ENCODE data around the gene LIMCH1.

LIMCH1 gene

GRCh38 chr4:41571422-41571821 is 33.5 kb downstream of the LIMCH1 start:
- no peak for DNase-seq

- DNase-seq, result no peak
Measured at GRCh38 chr4:41572516-41572915, 34.6 kb downstream of the LIMCH1 start.

GRCh38 chr4:41572956-41573355 is 35.0 kb downstream of the LIMCH1 start:
- DNase-seq, result no peak

DNA sequence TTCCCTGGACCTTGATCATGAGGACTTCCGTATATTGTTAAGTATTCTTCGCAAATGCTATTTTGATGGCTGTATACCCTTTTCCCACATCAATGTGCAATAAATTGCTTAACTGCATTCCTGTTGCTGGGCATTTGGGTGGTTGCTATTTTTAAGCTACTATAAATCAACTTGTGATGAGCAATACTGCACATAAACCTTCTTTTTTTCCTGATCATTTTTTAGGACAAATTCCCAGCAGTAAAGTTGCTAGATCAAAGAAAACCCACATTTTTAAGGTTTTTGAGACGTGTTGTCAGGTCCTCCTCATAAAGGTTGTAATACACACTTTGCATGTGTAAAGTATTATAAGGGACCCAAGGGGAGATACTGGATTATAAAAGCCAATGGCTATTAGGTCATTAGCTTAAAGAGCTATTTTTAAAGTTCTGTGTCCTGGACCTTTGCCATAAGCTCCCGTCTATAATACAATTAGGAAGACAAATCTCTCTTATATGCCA is 35.6 kb downstream of the LIMCH1 start:
- no peak for DNase-seq

DNA sequence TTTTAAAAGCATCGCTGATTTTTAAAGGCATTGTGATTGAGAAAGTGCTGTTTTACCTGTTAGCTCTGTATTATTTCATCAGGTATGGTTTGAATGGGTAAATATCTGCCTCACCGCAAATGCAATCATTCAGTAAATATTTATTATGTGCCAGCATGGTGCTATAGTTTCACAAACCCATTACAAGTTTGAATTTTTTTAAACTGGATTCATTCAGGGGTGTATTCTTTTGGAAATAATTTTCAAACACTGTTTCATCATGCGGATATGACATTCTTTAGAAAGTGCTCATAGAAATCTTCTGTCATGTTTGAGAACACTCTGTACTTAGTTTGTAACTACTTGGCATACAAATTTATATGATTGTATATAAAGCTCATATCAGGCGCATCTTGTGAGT is 37.2 kb downstream of the LIMCH1 start:
- no peak for DNase-seq

DNA sequence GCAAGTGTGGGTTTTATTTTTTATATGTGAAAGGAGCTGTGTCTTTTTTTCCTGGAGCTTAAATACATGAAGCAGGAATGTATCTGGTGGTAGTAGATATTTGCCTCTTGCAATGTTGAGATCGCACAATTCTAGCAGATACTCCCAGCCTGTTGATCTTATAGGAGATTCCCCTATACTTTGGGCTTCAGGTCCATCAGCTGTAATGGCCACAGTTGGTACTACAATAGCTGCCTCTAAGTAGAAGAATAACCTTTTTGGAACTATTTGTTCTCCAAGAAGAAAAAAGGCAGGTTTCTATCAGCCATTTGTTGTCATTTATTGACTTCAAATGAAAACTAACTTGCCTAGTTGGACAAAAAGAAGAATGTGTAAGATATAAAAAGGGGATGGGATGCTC is 37.7 kb downstream of the LIMCH1 start:
- no peak for DNase-seq

DNA sequence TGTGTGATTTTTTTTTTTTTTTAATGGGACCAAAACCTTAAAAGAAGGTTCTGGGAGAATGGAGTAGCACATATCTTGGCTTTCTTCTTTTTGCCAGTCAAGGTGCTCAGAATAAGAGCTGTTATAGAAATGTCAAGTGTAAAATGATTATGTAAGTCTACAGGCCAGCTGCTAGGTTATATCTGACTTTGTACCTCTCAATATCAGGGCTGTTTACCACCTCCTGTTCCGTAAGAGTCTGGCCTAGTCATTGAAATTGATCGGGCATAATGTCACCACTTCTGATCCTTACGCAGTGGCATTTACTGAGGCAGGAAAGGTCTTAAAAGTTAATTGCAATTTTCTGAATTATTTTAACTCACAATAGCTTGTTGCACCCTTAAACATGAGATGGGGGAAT is 41.1 kb downstream of the LIMCH1 start:
- DNase-seq, result no peak

DNA sequence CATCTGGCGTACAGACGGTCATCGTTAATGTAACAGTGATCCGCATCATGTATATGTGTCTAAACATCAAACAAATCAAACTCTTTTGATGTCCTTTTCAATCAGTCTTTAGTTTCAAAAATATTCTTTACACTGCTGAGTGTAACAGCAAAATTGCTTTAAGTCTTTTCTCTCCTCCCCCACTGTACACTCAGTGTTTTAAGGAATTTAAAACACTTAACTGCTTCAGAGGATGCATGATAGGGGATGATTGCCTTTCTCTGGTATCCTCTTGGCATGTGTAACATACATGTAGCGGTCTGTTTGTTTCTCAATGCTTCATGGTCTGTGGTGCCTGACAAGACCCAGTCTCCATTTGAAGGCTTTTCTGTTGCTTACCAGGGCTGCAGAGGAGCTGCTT is 41.6 kb downstream of the LIMCH1 start:
- no peak for DNase-seq

GRCh38 chr4:41580007-41580406 is 42.0 kb downstream of the LIMCH1 start:
- no peak for DNase-seq

DNA sequence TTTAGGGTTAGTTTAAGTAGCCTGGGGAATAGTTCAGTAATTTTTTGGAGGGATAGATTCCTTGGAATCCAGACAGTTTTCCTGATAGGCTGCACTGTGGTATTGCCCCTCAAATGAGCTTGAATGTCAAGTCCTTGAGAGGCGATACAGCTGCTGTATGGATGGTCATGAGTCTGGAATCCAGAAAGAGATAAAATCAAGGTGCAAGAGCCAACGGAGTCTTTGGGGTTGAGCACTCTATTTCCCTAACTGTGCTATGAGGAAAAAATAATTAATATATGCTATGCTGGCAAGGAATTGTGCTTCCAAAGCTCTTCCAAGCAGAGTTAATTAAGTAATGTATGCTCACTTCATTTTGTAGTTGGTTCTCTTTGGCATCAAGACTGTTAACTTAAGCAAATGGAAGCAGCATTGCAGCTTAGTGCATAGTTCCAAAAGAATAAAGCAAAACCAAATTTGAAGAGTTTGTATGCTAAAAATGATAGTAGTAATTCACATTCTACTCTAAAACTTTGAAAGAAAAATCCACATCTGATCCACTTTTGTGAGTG is 48.8 kb downstream of the LIMCH1 start:
- no peak for DNase-seq

GRCh38 chr4:41587286-41587685 is 49.3 kb downstream of the LIMCH1 start:
- DNase-seq, result no peak

DNA sequence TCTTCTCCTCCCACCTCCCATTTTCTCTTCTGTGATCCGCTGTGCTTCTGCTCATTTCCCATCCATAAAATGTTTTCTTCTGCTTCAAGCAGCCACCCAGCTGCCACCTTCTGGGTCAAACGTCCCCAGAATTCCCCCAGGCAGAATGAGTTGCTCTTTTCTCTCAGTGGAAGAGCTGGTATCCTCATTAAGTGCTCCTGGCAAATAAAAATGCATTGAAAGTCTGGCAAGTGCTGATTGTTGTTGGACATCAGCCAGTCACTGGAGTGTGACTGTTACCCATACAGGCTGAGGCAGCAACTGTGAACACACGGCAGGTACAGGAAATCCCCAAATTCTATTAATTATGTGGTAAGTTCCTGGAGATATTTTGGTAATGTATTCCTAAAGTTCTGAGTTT is 52.6 kb downstream of the LIMCH1 start:
- peak; percentile 42 to 91 (median 64) for DNase-seq

- DNase-seq, result no peak
Measured at GRCh38 chr4:41594432-41594831, 56.5 kb downstream of the LIMCH1 start.

GRCh38 chr4:41597494-41597893 is 59.5 kb downstream of the LIMCH1 start:
- no peak for DNase-seq

GRCh38 chr4:41598580-41598979 is 60.6 kb downstream of the LIMCH1 start:
- DNase-seq, result no peak

DNA sequence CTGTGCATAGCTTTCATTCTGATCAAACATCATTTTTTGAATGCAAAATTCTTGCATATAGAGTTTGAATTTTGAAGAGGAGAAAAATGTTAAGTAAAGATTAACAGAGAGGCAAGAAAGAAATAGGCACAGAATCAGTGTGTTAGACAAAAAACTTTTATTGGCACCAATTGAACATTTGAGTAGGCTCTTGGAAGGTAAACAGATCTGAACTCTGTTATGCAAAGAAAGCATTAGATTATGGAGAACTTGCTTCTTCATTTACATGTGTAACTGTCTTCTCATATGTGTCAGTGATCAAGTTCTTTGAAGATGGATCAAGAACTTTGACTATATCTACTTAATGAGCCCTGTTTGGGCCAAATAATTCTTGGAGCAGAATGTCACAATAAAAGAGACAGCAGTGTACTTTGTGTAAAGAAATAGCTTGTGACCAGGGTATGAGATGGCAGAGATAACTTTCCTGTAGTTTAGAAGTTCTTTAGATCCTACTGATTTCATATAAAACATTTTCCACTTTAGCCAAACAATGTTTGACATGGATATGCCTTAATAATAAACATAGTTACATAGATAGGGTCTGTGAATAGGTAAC is 61.3 kb downstream of the LIMCH1 start:
- no peak for DNase-seq

DNA sequence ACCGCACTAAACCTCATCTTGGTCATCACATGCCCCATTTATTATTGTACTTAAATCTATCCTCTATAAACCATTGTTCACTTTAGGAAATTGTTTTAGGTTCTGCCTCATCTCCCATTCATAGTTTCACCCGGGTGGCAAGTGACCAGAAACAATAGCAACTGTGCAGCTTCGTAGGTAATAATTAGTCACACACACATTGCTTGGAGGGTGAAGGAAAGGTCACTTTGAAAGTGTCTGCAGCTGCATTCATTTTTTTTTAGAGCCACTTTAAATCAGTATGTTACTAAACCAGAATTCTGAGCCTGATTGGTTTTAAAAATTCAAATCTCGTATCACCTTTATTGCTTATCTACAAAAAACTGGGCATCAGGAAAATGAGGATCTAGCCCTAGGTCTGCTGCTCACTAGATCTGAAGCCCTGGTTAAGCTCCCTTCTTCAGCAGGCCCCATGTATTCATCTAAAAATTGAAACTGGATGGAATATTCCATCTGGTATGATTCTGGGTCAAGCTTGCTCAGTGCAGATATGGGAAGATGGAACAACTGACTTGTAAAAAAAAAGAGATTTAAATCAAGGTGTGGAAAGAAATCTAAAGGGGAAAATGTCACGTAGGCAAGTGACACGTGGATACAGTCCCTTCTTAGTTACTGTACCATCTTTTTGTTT is 62.4 kb downstream of the LIMCH1 start:
- DNase-seq, result peak in 2 of 3 experiments; percentile 40 to 83

GRCh38 chr4:41601025-41601424 is 63.1 kb downstream of the LIMCH1 start:
- DNase-seq, result no peak

DNA sequence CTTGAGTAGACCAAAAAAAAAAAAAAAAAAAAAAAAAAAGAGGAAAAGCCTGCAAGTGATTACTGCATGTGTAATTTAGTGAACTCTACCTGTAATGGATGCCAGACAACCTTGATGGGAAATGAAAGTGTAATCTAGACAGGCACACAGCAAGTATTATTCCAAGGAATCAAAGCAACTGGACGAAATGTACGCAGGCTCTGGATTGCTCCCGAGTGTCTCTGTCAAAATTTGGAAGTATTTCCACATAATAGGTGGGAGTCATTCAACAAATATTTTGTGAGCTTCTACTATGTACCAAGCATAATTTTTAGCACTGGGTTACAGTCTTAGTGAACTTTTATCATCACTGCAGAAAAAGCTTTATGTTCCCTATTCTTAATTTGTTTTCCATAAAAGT is 64.2 kb downstream of the LIMCH1 start:
- DNase-seq, result no peak

DNA sequence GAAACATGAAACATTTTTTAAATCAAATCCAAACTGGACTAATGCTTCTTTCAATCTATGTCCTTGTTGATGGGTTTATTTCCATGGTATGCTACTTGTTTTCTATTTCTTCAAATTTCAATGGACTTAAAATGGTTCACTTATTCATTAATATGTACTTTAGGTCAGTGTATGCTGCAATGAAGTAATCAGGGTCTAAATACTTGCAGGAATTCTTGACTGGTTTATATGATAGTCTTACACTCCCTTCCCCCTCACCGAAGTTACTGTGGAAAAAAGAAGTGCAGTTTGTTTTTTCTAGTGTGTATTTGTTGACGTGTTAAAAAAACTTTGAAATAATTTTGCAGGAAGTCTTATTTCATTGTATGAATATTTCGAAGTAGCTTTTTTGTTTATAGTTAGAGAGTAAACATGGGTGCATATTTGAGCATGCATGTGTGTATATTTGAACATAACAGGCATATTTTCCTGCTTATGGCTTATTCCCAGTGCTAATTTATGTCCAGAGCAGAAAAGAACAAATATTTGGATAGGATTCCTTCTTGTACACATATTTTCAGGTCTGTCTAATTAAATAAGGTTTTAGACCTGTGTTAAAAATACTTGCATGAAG is 65.0 kb downstream of the LIMCH1 start:
- no peak for DNase-seq

GRCh38 chr4:41609851-41610250 is 71.9 kb downstream of the LIMCH1 start:
- DNase-seq, result no peak

DNA sequence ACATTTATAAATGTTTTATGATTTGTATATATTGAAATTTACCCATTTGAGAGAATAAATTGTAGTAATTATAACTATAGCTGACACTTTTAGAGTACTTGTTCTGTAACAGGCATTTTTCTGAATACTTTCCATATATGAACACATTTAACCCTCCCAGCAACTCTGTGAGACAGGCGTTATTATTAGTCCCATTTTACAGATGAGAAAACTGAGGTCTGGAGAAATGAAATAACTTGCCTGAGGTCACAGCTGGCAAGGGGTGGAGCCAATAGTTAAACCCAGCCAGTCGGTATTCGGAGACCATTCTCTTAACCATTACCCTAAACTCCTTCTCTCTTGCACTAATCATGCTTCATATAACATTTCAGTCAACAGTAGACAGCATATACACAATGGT is 72.5 kb downstream of the LIMCH1 start:
- no peak for DNase-seq

DNA sequence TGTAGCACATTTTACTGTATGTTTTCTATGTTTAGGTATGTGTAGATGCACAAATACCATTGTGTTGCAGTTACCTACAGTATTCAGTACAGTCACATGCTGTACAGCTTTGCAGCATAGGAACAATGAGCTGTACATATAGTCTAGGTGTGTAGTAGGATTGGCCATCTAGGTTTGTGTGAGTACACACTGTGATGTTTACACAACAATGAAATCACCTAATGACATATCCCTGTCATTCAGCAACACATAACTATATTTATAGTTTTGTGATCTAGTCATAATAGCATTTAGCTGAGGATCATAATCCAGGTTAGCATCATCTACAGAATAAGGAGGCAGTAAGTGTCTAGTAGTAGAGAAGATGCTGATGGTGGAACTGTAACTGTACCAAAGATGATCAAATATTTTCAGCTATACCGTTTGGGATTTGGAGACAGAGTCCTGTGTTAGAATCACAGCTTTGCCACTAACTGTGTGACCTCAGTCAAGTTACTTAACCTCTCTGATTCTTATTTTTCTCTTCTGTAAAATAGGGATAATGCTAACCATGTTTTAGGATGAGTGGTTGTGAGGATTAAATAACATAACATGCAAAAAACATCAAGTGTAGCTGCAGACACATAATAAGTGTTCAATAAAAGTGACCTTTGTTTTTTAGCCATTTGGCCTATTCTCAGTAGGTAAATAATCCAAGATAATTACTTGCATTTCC is 73.3 kb downstream of the LIMCH1 start:
- peak in 1 of 3 experiments; percentile 24 for DNase-seq

All from NCI-H1417 (cell line).